Activated CD8-positive, alpha-beta memory T cell treated with anti-CD3 and anti-CD28 coated beads for 4 hours (primary cell): Measurements from ENCODE around the gene LEF1.

Source experiments
- DNase-seq, 2 donors: peaks; one replicate each; pipeline ENCODE4 v3.0.0-alpha.2; 2020; ENCODE audit warnings: low read depth in 2 of 2

Gene LEF1

GRCh38 chr4:108175966-108176365, 7.2 kb upstream of the LEF1 start:
- DNase-seq, result no peak

DNA sequence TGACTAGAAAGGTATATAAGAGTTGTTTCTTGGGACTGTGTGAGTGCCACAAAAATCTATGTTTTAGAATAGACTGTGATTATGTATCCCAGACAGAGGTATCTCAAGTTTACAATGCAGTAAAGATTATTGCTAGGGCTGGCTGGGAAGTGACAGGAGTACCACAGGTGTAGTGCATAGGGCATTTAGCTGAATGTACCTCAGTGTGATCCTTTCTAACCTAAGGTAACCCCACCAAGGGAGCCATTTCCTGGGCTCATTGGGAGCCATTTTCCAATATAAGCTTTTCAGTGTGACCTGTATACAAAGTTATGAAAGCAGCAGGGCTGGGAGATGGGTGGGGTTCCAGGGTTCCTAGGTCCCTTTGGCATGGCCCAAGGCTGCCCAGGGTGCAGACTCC, 6.1 kb upstream of the LEF1 start:
- no peak for DNase-seq

DNA sequence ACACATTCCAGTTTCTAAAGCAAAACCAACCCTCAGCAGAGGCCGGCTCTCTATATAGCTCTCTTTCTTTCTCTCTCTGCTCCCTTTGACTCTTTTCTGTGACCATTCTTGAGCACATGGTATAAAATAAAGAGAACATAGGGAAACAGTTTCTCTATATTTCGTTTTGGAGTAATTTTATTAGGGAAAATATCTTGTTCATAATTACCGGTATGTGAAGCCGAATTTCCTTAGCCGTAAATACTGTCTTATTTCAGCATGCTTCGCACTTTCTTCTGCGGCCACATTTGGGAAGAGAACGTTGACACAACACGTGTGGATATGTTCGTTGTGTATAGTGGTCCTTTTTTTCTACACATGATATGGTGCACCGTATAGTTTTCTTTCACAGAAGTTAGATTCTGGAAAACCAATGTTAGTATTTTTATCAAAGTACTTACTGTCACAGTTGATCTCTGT, 4.9 kb upstream of the LEF1 start:
- DNase-seq, result no peak

- DNase-seq, result peak in 1 of 2 donors; percentile 48
Measured at GRCh38 chr4:108172753-108173598, 4.2 kb upstream of the LEF1 start.

- no peak for DNase-seq
Measured at GRCh38 chr4:108172231-108172752, 3.6 kb upstream of the LEF1 start.

GRCh38 chr4:108171339-108172230, 2.9 kb upstream of the LEF1 start:
- DNase-seq, result peak in 1 of 2 donors; percentile 49

DNA sequence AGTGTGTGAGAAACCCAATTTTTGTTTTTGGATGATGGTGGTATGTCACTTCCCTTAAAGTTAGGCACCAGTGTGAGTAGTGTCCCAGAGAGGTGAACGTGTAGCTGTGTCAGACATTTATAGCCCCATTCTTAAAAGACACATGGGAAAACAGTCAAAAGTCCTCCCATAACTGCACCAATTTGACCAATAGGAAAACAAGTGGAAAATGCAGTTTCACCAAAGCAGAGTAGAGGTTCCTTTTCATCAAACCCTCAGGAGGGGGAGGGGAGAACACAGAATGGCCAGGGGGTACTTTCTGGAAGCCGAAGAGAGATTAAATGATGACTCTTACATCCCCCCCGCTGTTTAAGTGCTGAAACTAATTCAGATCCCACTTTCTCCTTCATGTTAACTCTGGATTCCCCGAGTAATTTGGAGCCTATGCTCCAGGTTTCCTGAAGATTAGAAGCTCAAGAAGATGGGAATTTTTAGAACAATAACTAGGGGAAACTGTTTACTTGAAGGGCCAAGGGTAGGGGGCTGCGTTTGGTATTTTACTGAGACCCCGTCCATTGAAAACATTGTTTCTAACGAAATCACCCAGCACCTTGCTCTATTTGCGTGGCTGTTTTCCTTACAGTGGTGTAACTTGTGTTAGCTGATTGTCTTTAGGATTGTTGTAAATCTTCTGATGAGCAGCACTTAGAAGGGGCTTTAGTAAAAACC, 2.1 kb upstream of the LEF1 start:
- no peak for DNase-seq

- no peak for DNase-seq
Measured at GRCh38 chr4:108169664-108170063, 932 bp upstream of the LEF1 start.

DNA sequence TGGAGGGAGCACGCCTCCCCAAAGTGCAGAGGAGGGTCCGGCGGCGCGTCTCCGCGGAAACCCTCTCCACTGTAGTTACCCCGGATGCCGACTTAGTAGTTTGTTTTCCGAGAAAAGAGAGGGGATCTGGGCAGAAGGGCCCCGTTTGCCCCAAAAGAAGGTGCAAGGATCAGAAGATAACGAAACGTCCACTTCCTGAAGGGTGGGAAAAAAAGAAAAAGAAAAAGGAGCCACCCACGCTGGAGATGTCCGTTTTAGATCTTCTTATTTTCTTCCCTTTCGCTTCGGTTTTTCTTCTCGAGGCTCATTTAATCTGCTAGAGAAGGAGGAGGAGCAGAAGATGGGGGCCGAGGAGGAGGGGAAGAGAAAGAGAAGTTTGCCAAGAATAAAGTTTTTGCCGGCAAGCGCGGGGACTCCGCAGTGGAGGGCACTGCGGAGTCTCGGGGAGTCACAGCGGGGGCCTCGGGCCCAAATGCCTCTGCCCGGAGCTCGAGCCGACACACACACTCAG, 517 bp downstream of the LEF1 start:
- DNase-seq, result no peak

- peak in 1 of 2 donors; percentile 51 for DNase-seq
Measured at GRCh38 chr4:108166441-108167315, 2.1 kb downstream of the LEF1 start.

DNA sequence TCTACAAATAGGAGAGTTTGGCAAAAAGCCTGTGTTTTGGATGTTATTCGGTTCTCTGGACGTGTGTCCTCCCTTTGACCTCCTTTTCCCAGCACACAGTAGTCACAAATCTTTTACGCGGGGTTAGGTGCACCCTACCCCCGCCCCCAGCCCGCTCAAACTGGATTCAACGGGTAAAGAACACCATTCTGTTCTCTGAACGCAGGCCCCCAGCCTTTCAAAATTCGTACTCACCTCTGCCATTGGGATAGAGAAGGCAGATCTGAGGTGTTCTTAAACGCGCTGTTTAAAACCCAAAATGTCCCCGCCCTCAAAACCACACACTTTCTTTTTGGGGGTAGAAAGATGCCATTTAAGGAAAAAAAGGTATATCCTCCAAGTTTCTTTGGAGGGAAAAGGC, 2.7 kb downstream of the LEF1 start:
- no peak for DNase-seq

DNA sequence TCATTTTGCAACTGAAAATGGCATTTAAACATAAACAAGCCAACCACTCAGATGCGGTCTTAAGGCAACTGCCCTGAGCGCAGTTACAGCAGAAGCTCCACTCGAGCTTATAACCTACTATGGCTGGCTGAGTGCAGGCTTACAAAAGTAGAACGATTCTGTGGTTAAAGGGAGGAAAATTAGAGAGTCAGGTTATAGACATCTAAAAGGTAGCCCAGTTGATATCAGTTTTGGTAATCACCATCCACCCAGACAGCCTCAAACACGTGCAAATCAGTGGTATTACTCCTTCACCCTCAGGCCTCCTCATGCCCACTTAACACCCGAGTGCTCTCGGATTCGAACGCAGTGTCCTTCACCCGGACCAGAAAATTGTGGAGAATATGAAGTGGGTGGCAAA, 3.1 kb downstream of the LEF1 start:
- DNase-seq, result no peak

DNA sequence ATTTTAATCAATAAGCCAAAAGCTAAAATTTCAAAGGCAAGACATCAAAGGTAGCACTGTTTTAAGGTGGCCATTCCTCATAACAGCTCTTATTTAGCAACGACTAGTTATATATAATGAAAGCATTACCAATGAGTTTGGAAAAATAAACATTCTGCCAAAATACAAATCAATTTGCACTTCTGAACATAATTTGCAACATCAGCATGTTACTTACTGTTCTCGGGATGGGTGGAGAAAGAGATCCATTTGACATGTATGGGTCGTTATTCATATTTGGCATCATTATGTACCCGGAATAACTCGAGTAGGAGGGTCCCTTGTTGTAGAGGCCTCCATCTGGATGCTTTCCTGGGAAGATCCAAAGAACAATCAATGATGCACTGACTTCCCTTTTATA, 5.4 kb downstream of the LEF1 start:
- no peak for DNase-seq

DNA sequence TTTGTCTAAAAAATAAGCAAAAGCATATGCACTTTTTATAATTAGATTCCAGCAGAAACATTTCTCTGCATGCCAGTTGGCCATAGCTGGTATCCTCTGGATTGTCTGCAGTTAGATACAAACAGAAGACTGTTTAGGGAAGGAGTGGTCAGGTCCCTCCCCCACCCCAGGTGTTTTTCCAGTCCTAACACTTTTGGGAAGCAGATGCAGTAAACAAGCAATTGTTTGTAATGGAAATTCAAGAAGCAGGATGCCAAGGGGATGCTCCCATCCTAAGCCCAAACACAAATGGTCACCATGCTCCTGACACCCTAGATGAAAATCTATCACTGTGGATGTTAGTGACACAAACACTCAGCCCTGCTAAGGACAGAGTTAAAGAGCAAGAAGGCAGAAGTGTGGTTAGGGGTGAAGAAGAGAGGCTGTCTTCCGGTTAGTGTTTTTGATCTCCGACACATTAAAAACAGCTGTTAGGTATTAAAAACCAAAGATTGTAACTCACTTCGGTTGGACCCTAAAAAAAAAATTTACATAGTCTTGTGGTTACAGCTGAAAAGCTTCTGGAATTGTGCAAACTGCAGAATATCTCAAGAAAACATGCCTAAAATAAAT, 7.9 kb downstream of the LEF1 start:
- DNase-seq, result no peak

GRCh38 chr4:108159845-108160244, 8.9 kb downstream of the LEF1 start:
- DNase-seq, result no peak

GRCh38 chr4:108157655-108158054, 11.1 kb downstream of the LEF1 start:
- DNase-seq, result no peak

DNA sequence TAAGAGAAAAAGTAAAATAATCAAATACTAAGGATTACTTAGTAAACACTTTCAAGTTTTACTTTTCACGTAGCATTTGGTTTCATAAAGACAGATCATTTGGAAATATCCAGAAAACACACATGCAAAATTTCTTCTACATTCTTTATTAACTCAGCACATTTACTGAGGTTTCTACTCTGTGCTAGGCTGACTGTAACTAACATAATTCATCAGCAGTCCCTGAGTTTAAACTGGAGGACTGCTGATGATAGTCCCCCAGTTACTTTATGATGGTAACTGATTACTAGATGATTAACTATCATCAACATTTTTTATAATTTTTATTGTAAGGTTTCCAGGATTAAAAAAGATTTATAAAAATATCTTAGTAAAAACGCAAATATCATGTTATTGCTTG, 12.3 kb downstream of the LEF1 start:
- no peak for DNase-seq

GRCh38 chr4:108155373-108155772, 13.4 kb downstream of the LEF1 start:
- DNase-seq, result no peak

DNA sequence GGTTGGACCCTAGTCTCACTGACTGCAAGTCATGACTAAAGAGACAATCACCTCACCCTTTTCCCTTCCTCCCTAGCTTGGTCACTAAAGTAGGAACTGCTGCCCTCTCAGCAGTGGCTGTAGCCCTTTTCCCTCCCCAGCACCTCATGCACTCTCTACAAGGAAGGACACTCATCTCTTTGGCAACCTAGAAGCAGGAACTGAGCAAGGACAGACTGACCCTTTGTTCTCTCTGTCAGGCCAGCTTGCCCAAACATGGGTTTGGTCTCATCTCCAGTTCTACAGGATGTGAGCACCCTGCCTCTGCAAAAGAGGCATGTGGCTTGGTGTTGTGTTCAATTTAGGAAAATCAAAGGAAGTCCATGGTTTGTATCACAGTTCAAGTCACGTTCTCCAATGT, 15.8 kb downstream of the LEF1 start:
- no peak for DNase-seq
